PC-9 (cell line): ENCODE data around the gene CSPG5. TPM values are rescaled to one million over a fixed set of nuclear protein-coding genes. Genes with fewer than 3 reads are reported as not detected.

Experiments
- BruUV-seq: library from RNA; stranded (reverse); fragments of 400-500 nt; replicated peaks from 2 replicates; lab custom pipeline; 2021; lab: Mats Ljungman, UMichigan
- CTCF ChIA-PET: fragments of 300-600 bp; sonication (Branson Sonifier 250); formaldehyde crosslinking; loops from one replicate; lab custom pipeline; 2022; ENCODE audit warnings: antibody characterized with exemption; lab: Charles Lee
- POLR2A ChIA-PET: fragments of 300-600 bp; sonication (Branson Sonifier 250); formaldehyde crosslinking; loops from one replicate; lab custom pipeline; 2022; ENCODE audit warnings: antibody characterized with exemption; ENCODE audit not compliant: unreplicated experiment; lab: Charles Lee
- DNase-seq, 2 experiments: peaks; one replicate each; pipeline versions ENCODE4 v3.0.0 to v3.0.0-alpha.2; 2015 to 2022; ENCODE audit warnings: mixed read lengths in 1 of 2
- H2AFZ ChIP-seq: fragments of 200-600 bp; sonication (generic); 2 replicates; pipeline ENCODE4 v1.8.1; 2017; ENCODE audit warnings: antibody characterized with exemption
- H3F3A ChIP-seq: fragments of 200-600 bp; sonication (generic); 2 replicates; pipeline ENCODE4 v1.8.1; 2017; ENCODE audit warnings: antibody characterized with exemption, mild to moderate bottlenecking, low read depth; ENCODE audit not compliant: insufficient read depth
- H3K27ac ChIP-seq: fragments of 200-600 bp; sonication (generic); 2 replicates; pipeline ENCODE4 v1.6.1; 2016; ENCODE audit warnings: mixed run types
- H3K27me3 ChIP-seq: fragments of 200-600 bp; sonication (generic); 2 replicates; pipeline ENCODE4 v1.6.1; 2016; ENCODE audit warnings: low read depth, mixed run types; ENCODE audit not compliant: insufficient read depth
- H3K36me3 ChIP-seq: fragments of 200-600 bp; sonication (generic); 2 replicates; pipeline ENCODE4 v1.6.1; 2016; ENCODE audit warnings: low read depth, mixed run types
- H3K4me1 ChIP-seq: fragments of 200-600 bp; sonication (generic); replicated peaks from 2 replicates; pipeline ENCODE4 v1.6.1; 2016; ENCODE audit warnings: mixed run types; ENCODE audit not compliant: insufficient read depth
- H3K4me2 ChIP-seq: fragments of 200-600 bp; sonication (generic); 2 replicates; pipeline ENCODE4 v1.6.1; 2017; ENCODE audit warnings: mixed run types
- H3K4me3 ChIP-seq: fragments of 200-600 bp; sonication (generic); 2 replicates; pipeline ENCODE4 v1.6.1; 2016; ENCODE audit warnings: mixed run types
- H3K79me2 ChIP-seq: fragments of 200-600 bp; sonication (generic); 2 replicates; pipeline ENCODE4 v1.6.1; 2017; ENCODE audit warnings: low read depth, mixed run types
- H3K9me2 ChIP-seq: fragments of 200-600 bp; sonication (generic); 2 replicates; pipeline ENCODE4 v1.8.1; 2017; ENCODE audit warnings: mild to moderate bottlenecking; ENCODE audit not compliant: insufficient read depth
- H3K9me3 ChIP-seq: fragments of 200-600 bp; sonication (generic); 2 replicates; pipeline ENCODE4 v1.8.1; 2016; ENCODE audit warnings: low read depth; ENCODE audit not compliant: insufficient read depth
- H4K20me1 ChIP-seq: fragments of 200-600 bp; sonication (generic); 2 replicates; pipeline ENCODE4 v1.8.1; 2017; ENCODE audit not compliant: insufficient read depth
- EZH2 ChIP-seq: fragments of 200-600 bp; sonication (generic); IDR thresholded peaks from 2 replicates; pipeline ENCODE4 v1.8.0; 2017; ENCODE audit warnings: antibody characterized with exemption, low read depth
- intact Hi-C: fragments of 100-400 bp; cut with micrococcal nuclease; formaldehyde crosslinking; loops from one replicate; pipeline ENCODE4 v1.10.0; 2022; ENCODE audit not compliant: unreplicated experiment
- total RNA-seq: library from RNA; stranded (reverse); gene quantifications from 2 replicates; pipeline ENCODE4 v1.2.3, GENCODE V29; 2021
- TF ChIP-seq, protein P1 (sequence below): fragments of 200-600 bp; sonication (generic); conservative IDR thresholded peaks from 2 replicates; pipeline ENCODE4 v1.6.1; 2017; ENCODE audit warnings: mixed run types, antibody characterized with exemption, mild to moderate bottlenecking, moderate library complexity

The CSPG5 gene
- total RNA-seq, 1 experiment from 2014 or later, result 1.8 TPM

- H3K4me1 ChIP-seq, result no peaks in the 10 kb centered on the region
- no peaks in the 10 kb centered on the region for H3K9me2 ChIP-seq
- H3K79me2 ChIP-seq, result no peaks in the 10 kb centered on the region
- ChIA-PET POLR2A (no interaction called here), CTCF (interaction anchor here (0.8 kb wide), 1 partner anchor 10 kb away, joined by 4 read pairs; no protein-coding TSS in a partner anchor)
- no peaks in the 10 kb centered on the region; the same call in 1 of the 2 replicates for H3F3A ChIP-seq
- no peaks in the 10 kb centered on the region for H3K27me3 ChIP-seq
- H3K27ac ChIP-seq, result no peak overlapping the region
- no peaks in the 10 kb centered on the region; the same call in 1 of the 2 replicates for H3K36me3 ChIP-seq
- TF ChIP-seq, protein P1, sequence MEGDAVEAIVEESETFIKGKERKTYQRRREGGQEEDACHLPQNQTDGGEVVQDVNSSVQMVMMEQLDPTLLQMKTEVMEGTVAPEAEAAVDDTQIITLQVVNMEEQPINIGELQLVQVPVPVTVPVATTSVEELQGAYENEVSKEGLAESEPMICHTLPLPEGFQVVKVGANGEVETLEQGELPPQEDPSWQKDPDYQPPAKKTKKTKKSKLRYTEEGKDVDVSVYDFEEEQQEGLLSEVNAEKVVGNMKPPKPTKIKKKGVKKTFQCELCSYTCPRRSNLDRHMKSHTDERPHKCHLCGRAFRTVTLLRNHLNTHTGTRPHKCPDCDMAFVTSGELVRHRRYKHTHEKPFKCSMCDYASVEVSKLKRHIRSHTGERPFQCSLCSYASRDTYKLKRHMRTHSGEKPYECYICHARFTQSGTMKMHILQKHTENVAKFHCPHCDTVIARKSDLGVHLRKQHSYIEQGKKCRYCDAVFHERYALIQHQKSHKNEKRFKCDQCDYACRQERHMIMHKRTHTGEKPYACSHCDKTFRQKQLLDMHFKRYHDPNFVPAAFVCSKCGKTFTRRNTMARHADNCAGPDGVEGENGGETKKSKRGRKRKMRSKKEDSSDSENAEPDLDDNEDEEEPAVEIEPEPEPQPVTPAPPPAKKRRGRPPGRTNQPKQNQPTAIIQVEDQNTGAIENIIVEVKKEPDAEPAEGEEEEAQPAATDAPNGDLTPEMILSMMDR, result no peak
- no peak for TF ChIP-seq EZH2
- H4K20me1 ChIP-seq, result no peaks in the 10 kb centered on the region; the same call in none of the 2 replicates
- no peak overlapping the region for H3K4me3 ChIP-seq
- no peak overlapping the region for H2AFZ ChIP-seq
- DNase-seq, result no peak
- intact Hi-C loops, result no loop called here
- no TSS peak for BruUV-seq
- H3K9me3 ChIP-seq, result no peaks in the 10 kb centered on the region
- no peak overlapping the region for H3K4me2 ChIP-seq
Observed at GRCh38 chr3:47588053-47588452, 9.4 kb upstream of the CSPG5 start.

GRCh38 chr3:47586746-47587145, 8.1 kb upstream of the CSPG5 start:
- intact Hi-C loops, result no loop called here
- TF ChIP-seq, protein P1, result no peak
- no peak for TF ChIP-seq EZH2
- Histone ChIP-seq H3K4me1 (no peaks in the 10 kb centered on the region), H2AFZ (no peak overlapping the region), H3K79me2 (no peaks in the 10 kb centered on the region), H3K4me2 (no peak overlapping the region), H3K27me3 (no peaks in the 10 kb centered on the region), H4K20me1 (no peaks in the 10 kb centered on the region; the same call in 1 of the 2 replicates), H3K36me3 (no peaks in the 10 kb centered on the region; the same call in 1 of the 2 replicates), H3K27ac (no peak overlapping the region), H3K4me3 (no peak overlapping the region), H3F3A (no peaks in the 10 kb centered on the region; the same call in 1 of the 2 replicates), H3K9me2 (no peaks in the 10 kb centered on the region), H3K9me3 (no peaks in the 10 kb centered on the region)
- ChIA-PET CTCF (no interaction called here), POLR2A (no interaction called here)
- no TSS peak for BruUV-seq
- no peak for DNase-seq

GRCh38 chr3:47583320-47584075, 4.8 kb upstream of the CSPG5 start:
- Histone ChIP-seq H3K27ac (no peak overlapping the region), H3K9me2 (no peaks in the 10 kb centered on the region), H3K4me3 (no peak overlapping the region), H4K20me1 (no peaks in the 10 kb centered on the region; the same call in 1 of the 2 replicates), H3K4me2 (no peak overlapping the region), H2AFZ (no peak overlapping the region), H3K79me2 (no peaks in the 10 kb centered on the region), H3K27me3 (no peaks in the 10 kb centered on the region), H3K4me1 (no peaks in the 10 kb centered on the region), H3K9me3 (no peaks in the 10 kb centered on the region), H3K36me3 (no peaks in the 10 kb centered on the region), H3F3A (peaks cover 9% of the 10 kb centered on the region)
- TF ChIP-seq EZH2, result no peak
- TF ChIP-seq, protein P1, result no peak
- ChIA-PET POLR2A (interaction anchor here (0.8 kb wide), 1 partner anchor 1433 kb away, joined by 3 read pairs; no protein-coding TSS in a partner anchor), CTCF (no interaction called here)
- BruUV-seq, result TSS peak; percentile 17
- intact Hi-C loops, result no loop called here
- no peak for DNase-seq
